Activated naive CD4-positive, alpha-beta T cell treated with anti-CD3 and anti-CD28 coated beads for 36 hours (primary cell): ENCODE results near the gene BRI3BP. TPM values are rescaled to one million over a fixed set of nuclear protein-coding genes. Genes with fewer than 3 reads are reported as not detected.
"Not testable (repeated sequence)": the region's sequence is repeated elsewhere in the genome, so short reads cannot be mapped to it uniquely, and the experiment has no call there.

ENCODE experiments used
- CTCF ChIA-PET: fragments of 350-600 bp; sonication (Branson Sonifier 250); formaldehyde crosslinking; loops from one replicate; lab custom pipeline; 2021; ENCODE audit warnings: antibody characterized with exemption; lab: Charles Lee
- DNase-seq: peaks from one replicate; pipeline ENCODE4 v3.0.0-alpha.2; 2020
- H3K27ac Mint-ChIP-seq: one replicate; pipeline ENCODE4 v1.8.0; 2021; ENCODE audit warnings: mild to moderate bottlenecking, mixed read lengths
- H3K27me3 Mint-ChIP-seq: one replicate; pipeline ENCODE4 v1.8.0; 2021; ENCODE audit warnings: low read depth, mixed read lengths
- H3K36me3 Mint-ChIP-seq: one replicate; pipeline ENCODE4 v1.8.0; 2021; ENCODE audit warnings: low read depth, mixed read lengths
- H3K4me1 Mint-ChIP-seq: one replicate; pipeline ENCODE4 v1.8.0; 2021; ENCODE audit warnings: low read depth, mixed read lengths
- H3K4me3 Mint-ChIP-seq: one replicate; pipeline ENCODE4 v1.8.0; 2021; ENCODE audit warnings: mild to moderate bottlenecking, moderate library complexity, mixed read lengths
- H3K9me3 Mint-ChIP-seq: one replicate; pipeline ENCODE4 v1.8.0; 2021; ENCODE audit warnings: mixed read lengths
- intact Hi-C: fragments of 100-400 bp; cut with micrococcal nuclease; formaldehyde crosslinking; loops from one replicate; pipeline ENCODE4 v1.15.1; 2023
- total RNA-seq, 2 experiments: library from RNA; stranded (reverse); gene quantifications; one replicate each; pipeline ENCODE4 v1.2.3, GENCODE V29; 2021

The BRI3BP gene
- total RNA-seq, 2 experiments from 2014 or later, result 19.4 to 19.6 TPM

GRCh38 chr12:125031471-125031870 lies 38.0 kb downstream of the BRI3BP start:
- intact Hi-C loops, H3K27ac Mint-ChIP-seq, H3K27me3 Mint-ChIP-seq, CTCF ChIA-PET, H3K9me3 Mint-ChIP-seq, H3K36me3 Mint-ChIP-seq, H3K4me3 Mint-ChIP-seq, H3K4me1 Mint-ChIP-seq, DNase-seq: not testable (repeated sequence)

GRCh38 chr12:125032466-125033152 lies 39.2 kb downstream of the BRI3BP start:
- no peak overlapping the region for H3K27ac Mint-ChIP-seq
- H3K36me3 Mint-ChIP-seq, result peaks cover 6% of the 10 kb centered on the region
- H3K27me3 Mint-ChIP-seq, result no peaks in the 10 kb centered on the region
- no peak for DNase-seq
- peaks cover 4% of the 10 kb centered on the region for H3K9me3 Mint-ChIP-seq
- intact Hi-C loops, result no loop called here
- CTCF ChIA-PET, result no interaction called here
- no peaks in the 10 kb centered on the region for H3K4me1 Mint-ChIP-seq
- H3K4me3 Mint-ChIP-seq, result no peak overlapping the region

GRCh38 chr12:125033288-125033687 lies 39.8 kb downstream of the BRI3BP start:
- Mint-ChIP-seq H3K9me3 (peaks cover 4% of the 10 kb centered on the region), H3K36me3 (peaks cover 6% of the 10 kb centered on the region), H3K4me1 (no peaks in the 10 kb centered on the region), H3K27ac (no peak overlapping the region), H3K4me3 (no peak overlapping the region), H3K27me3 (no peaks in the 10 kb centered on the region)
- CTCF ChIA-PET, result no interaction called here
- DNase-seq, result no peak
- intact Hi-C loops, result no loop called here

GRCh38 chr12:125038976-125039625 lies 45.7 kb downstream of the BRI3BP start:
- no peak for DNase-seq
- CTCF ChIA-PET, result no interaction called here
- H3K9me3 Mint-ChIP-seq, result peaks cover 4% of the 10 kb centered on the region
- H3K27ac Mint-ChIP-seq, result no peak overlapping the region
- peaks cover 3% of the 10 kb centered on the region for H3K36me3 Mint-ChIP-seq
- H3K4me1 Mint-ChIP-seq, result no peaks in the 10 kb centered on the region
- H3K4me3 Mint-ChIP-seq, result no peak overlapping the region
- H3K27me3 Mint-ChIP-seq, result no peaks in the 10 kb centered on the region
- intact Hi-C loops, result no loop called here

- H3K4me1 Mint-ChIP-seq, result peaks cover 7% of the 10 kb centered on the region
- H3K4me3 Mint-ChIP-seq, result peak overlapping the region; percentile 83
- no peak overlapping the region for H3K27ac Mint-ChIP-seq
- DNase-seq, result no peak
- H3K36me3 Mint-ChIP-seq, result no peaks in the 10 kb centered on the region
- no peaks in the 10 kb centered on the region for H3K27me3 Mint-ChIP-seq
- intact Hi-C loops, result loop anchor here (1.0 kb wide), 3 partner anchors 16 to 60 kb away; partner anchors contain the start of genes AACS and DHX37
- H3K9me3 Mint-ChIP-seq, result no peaks in the 10 kb centered on the region
- CTCF ChIA-PET, result interaction anchor here (1.2 kb wide), 1 partner anchor 56 kb away, joined by 3 read pairs; the partner anchor contains the start of gene BRI3BP
Observed at GRCh38 chr12:125049093-125049458, 55.6 kb downstream of the BRI3BP start.

GRCh38 chr12:125050446-125050845 lies 57.0 kb downstream of the BRI3BP start:
- H3K27ac Mint-ChIP-seq, result no peak overlapping the region
- DNase-seq, result no peak
- intact Hi-C loops, result no loop called here
- CTCF ChIA-PET, result interaction anchor here (1.2 kb wide), 1 partner anchor 57 kb away, joined by 3 read pairs; the partner anchor contains the start of gene BRI3BP
- H3K27me3 Mint-ChIP-seq, result no peaks in the 10 kb centered on the region
- peaks cover 7% of the 10 kb centered on the region for H3K4me1 Mint-ChIP-seq
- H3K36me3 Mint-ChIP-seq, result no peaks in the 10 kb centered on the region
- no peak overlapping the region for H3K4me3 Mint-ChIP-seq
- no peaks in the 10 kb centered on the region for H3K9me3 Mint-ChIP-seq

- Mint-ChIP-seq H3K4me3 (no peak overlapping the region), H3K4me1 (peaks cover 7% of the 10 kb centered on the region), H3K9me3 (no peaks in the 10 kb centered on the region), H3K27me3 (no peaks in the 10 kb centered on the region), H3K36me3 (no peaks in the 10 kb centered on the region), H3K27ac (no peak overlapping the region)
- CTCF ChIA-PET, result no interaction called here
- intact Hi-C loops, result no loop called here
- DNase-seq, result no peak
Observed at GRCh38 chr12:125050868-125051267, 57.4 kb downstream of the BRI3BP start.

- intact Hi-C loops, result no loop called here
- H3K4me1 Mint-ChIP-seq, result peaks cover 7% of the 10 kb centered on the region
- CTCF ChIA-PET, result no interaction called here
- DNase-seq, result no peak
- no peak overlapping the region for H3K27ac Mint-ChIP-seq
- no peaks in the 10 kb centered on the region for H3K36me3 Mint-ChIP-seq
- peaks cover 3% of the 10 kb centered on the region for H3K27me3 Mint-ChIP-seq
- no peaks in the 10 kb centered on the region for H3K9me3 Mint-ChIP-seq
- H3K4me3 Mint-ChIP-seq, result no peak overlapping the region
Observed at GRCh38 chr12:125053821-125054220, 60.4 kb downstream of the BRI3BP start.

- no peak for DNase-seq
- Mint-ChIP-seq H3K9me3 (no peaks in the 10 kb centered on the region), H3K4me3 (no peak overlapping the region), H3K27ac (no peak overlapping the region), H3K4me1 (no peaks in the 10 kb centered on the region), H3K36me3 (no peaks in the 10 kb centered on the region), H3K27me3 (peaks cover 3% of the 10 kb centered on the region)
- intact Hi-C loops, result no loop called here
- CTCF ChIA-PET, result interaction anchor here (0.6 kb wide), 1 partner anchor 209 kb away, joined by 3 read pairs; no protein-coding TSS in a partner anchor
Observed at GRCh38 chr12:125055591-125055990, 62.1 kb downstream of the BRI3BP start.

GRCh38 chr12:125056306-125056705 lies 62.9 kb downstream of the BRI3BP start:
- no peak overlapping the region for H3K4me3 Mint-ChIP-seq
- intact Hi-C loops, result no loop called here
- H3K27me3 Mint-ChIP-seq, result peaks cover 3% of the 10 kb centered on the region
- CTCF ChIA-PET, result no interaction called here
- no peaks in the 10 kb centered on the region for H3K4me1 Mint-ChIP-seq
- DNase-seq, result no peak
- no peaks in the 10 kb centered on the region for H3K9me3 Mint-ChIP-seq
- H3K36me3 Mint-ChIP-seq, result no peaks in the 10 kb centered on the region
- H3K27ac Mint-ChIP-seq, result no peak overlapping the region

- H3K9me3 Mint-ChIP-seq, result no peaks in the 10 kb centered on the region
- no peaks in the 10 kb centered on the region for H3K4me1 Mint-ChIP-seq
- H3K27me3 Mint-ChIP-seq, result peaks cover 3% of the 10 kb centered on the region
- H3K36me3 Mint-ChIP-seq, result no peaks in the 10 kb centered on the region
- no peak overlapping the region for H3K4me3 Mint-ChIP-seq
- CTCF ChIA-PET, result no interaction called here
- no peak overlapping the region for H3K27ac Mint-ChIP-seq
- no peak for DNase-seq
- intact Hi-C loops, result no loop called here
Observed at GRCh38 chr12:125057708-125058107, 64.3 kb downstream of the BRI3BP start.

GRCh38 chr12:125061229-125061628 lies 67.8 kb downstream of the BRI3BP start:
- intact Hi-C loops, result no loop called here
- Mint-ChIP-seq H3K4me3 (no peak overlapping the region), H3K4me1 (peaks cover 5% of the 10 kb centered on the region), H3K36me3 (no peaks in the 10 kb centered on the region), H3K27ac (no peak overlapping the region), H3K9me3 (no peaks in the 10 kb centered on the region), H3K27me3 (peaks cover 3% of the 10 kb centered on the region)
- no peak for DNase-seq
- CTCF ChIA-PET, result interaction anchor here (0.7 to 1.5 kb wide), 2 partner anchors 68 to 110 kb away, joined by 3 read pairs; partner anchors contain the start of gene BRI3BP

GRCh38 chr12:125063522-125063921 lies 70.1 kb downstream of the BRI3BP start:
- DNase-seq, CTCF ChIA-PET, H3K27ac Mint-ChIP-seq, H3K27me3 Mint-ChIP-seq, intact Hi-C loops, H3K9me3 Mint-ChIP-seq, H3K4me3 Mint-ChIP-seq, H3K36me3 Mint-ChIP-seq: not testable (repeated sequence)
- H3K4me1 Mint-ChIP-seq, result peaks cover 11% of the 10 kb centered on the region
